OCI-LY1 (cell line): ENCODE measurements around the gene TLE5.

Experiments used
- EZH2 ChIP-seq: fragments of 200-600 bp; sonication (generic), shearing (Covaris generic); IDR thresholded peaks from 2 replicates; pipeline ENCODE4 v1.8.0; 2017; ENCODE audit warnings: borderline replicate concordance, mixed run types, mild to moderate bottlenecking, antibody characterized with exemption, low read length, moderate library complexity, mixed read lengths
- TF ChIP-seq, protein P1 (sequence below): fragments of 200-600 bp; sonication (generic), shearing (Covaris generic); IDR thresholded peaks from 2 replicates; pipeline ENCODE4 v1.5.1; 2017; ENCODE audit warnings: mild to moderate bottlenecking, antibody characterized with exemption, low read length, moderate library complexity, mixed read lengths

DNA sequence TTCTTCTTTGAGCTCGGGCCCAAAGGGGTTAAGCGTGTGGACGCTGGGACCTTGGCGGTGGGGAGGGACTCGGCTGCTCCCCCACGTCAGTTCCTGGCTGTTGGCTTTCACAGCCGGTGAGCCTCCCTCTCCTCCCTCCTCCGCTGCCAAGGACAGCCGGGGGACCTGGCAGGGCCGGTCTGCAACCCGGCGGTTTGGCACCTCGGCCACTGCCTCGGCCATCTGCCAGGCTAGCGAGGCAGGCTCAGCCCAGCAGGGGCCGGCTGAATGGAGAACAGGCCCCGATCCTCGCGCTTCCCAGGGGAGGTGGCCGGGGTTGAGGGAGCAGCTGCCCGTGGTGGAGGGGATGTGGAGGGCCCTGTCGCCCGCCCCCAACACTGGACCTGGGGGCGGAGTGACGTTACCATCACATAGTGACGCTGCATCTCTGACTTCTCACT lies 5.0 kb downstream of the TLE5 start:
- TF ChIP-seq, protein P1, sequence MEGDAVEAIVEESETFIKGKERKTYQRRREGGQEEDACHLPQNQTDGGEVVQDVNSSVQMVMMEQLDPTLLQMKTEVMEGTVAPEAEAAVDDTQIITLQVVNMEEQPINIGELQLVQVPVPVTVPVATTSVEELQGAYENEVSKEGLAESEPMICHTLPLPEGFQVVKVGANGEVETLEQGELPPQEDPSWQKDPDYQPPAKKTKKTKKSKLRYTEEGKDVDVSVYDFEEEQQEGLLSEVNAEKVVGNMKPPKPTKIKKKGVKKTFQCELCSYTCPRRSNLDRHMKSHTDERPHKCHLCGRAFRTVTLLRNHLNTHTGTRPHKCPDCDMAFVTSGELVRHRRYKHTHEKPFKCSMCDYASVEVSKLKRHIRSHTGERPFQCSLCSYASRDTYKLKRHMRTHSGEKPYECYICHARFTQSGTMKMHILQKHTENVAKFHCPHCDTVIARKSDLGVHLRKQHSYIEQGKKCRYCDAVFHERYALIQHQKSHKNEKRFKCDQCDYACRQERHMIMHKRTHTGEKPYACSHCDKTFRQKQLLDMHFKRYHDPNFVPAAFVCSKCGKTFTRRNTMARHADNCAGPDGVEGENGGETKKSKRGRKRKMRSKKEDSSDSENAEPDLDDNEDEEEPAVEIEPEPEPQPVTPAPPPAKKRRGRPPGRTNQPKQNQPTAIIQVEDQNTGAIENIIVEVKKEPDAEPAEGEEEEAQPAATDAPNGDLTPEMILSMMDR = no peak
- TF ChIP-seq EZH2 = no peak
